SK-N-SH treated with all-trans-retinoic acid at 6 μM for 48 hours (cell line): ENCODE measurements around the gene HCLS1.
"Not testable (repeated sequence)": the region's sequence is repeated elsewhere in the genome, so short reads cannot be mapped to it uniquely, and the experiment has no call there.

Source experiments
- ATAC-seq: fragments of 200-7000 bp; cut with Tn5 transposase; 3 replicates; pipeline ENCODE4 v1.9.1; 2020; ENCODE audit warnings: mild to moderate bottlenecking, moderate library complexity
- ARNTL ChIP-seq: fragments of 450-650 bp; formaldehyde crosslinking; IDR thresholded peaks from 2 replicates; pipeline ENCODE4 v1.5.0; 2020; ENCODE audit warnings: low read depth, mild to moderate bottlenecking, moderate library complexity, borderline replicate concordance
- BACH2 ChIP-seq: fragments of 250-450 bp; sonication (Bioruptor Pico); IDR thresholded peaks from 2 replicates; pipeline ENCODE4 v1.9.0; 2021; ENCODE audit warnings: mild to moderate bottlenecking, borderline replicate concordance
- CREB5 ChIP-seq: fragments of 250-450 bp; sonication (Bioruptor Pico); IDR thresholded peaks from 2 replicates; pipeline ENCODE4 v1.5.1; 2020; ENCODE audit warnings: low read depth, mild to moderate bottlenecking, moderate library complexity
- CSDC2 ChIP-seq: fragments of 250-450 bp; sonication (Bioruptor Pico); IDR thresholded peaks from 2 replicates; pipeline ENCODE4 v1.5.0; 2020; ENCODE audit warnings: mild to moderate bottlenecking, moderate library complexity
- CSRNP3 ChIP-seq: fragments of 250-450 bp; sonication (Bioruptor Pico); IDR thresholded peaks from 2 replicates; pipeline ENCODE4 v1.5.1; 2021; ENCODE audit warnings: mild to moderate bottlenecking, moderate library complexity
- GLIS3 ChIP-seq: fragments of 250-450 bp; sonication (Bioruptor Pico); IDR thresholded peaks from 2 replicates; pipeline ENCODE4 v1.5.0; 2020; ENCODE audit warnings: mild to moderate bottlenecking, moderate library complexity
- ISL1 ChIP-seq: fragments of 250-450 bp; sonication (Bioruptor Pico); IDR thresholded peaks from 2 replicates; pipeline ENCODE4 v2.1.2; 2022; ENCODE audit warnings: mild to moderate bottlenecking, moderate library complexity
- PATZ1 ChIP-seq: fragments of 250-450 bp; sonication (Bioruptor Pico); IDR thresholded peaks from 2 replicates; pipeline ENCODE4 v1.8.0; 2020; ENCODE audit warnings: mild to moderate bottlenecking, moderate library complexity, borderline replicate concordance
- POU6F1 ChIP-seq: fragments of 250-450 bp; sonication (Bioruptor Pico); IDR thresholded peaks from 2 replicates; pipeline ENCODE4 v1.8.0; 2021; ENCODE audit warnings: low read depth, mild to moderate bottlenecking, moderate library complexity, borderline replicate concordance
- RARB ChIP-seq: fragments of 250-450 bp; sonication (Bioruptor Pico); IDR thresholded peaks from 2 replicates; pipeline ENCODE4 v1.8.0; 2021; ENCODE audit warnings: mild to moderate bottlenecking, moderate library complexity
- SNAI2 ChIP-seq: fragments of 250-450 bp; sonication (Bioruptor Pico); IDR thresholded peaks from 2 replicates; pipeline ENCODE4 v1.5.0; 2020; ENCODE audit warnings: mild to moderate bottlenecking, moderate library complexity
- TCF4 ChIP-seq: fragments of 250-450 bp; sonication (Bioruptor Pico); IDR thresholded peaks from 2 replicates; pipeline ENCODE4 v1.8.0; 2021; ENCODE audit warnings: mild to moderate bottlenecking, moderate library complexity, borderline replicate concordance
- TOX ChIP-seq: fragments of 250-450 bp; sonication (Bioruptor Pico); IDR thresholded peaks from 2 replicates; pipeline ENCODE4 v1.8.0; 2021; ENCODE audit warnings: mild to moderate bottlenecking, moderate library complexity, borderline replicate concordance
- ZC3H10 ChIP-seq: fragments of 250-450 bp; sonication (Bioruptor Pico); IDR thresholded peaks from 2 replicates; pipeline ENCODE4 v1.5.1; 2021; ENCODE audit warnings: mild to moderate bottlenecking, moderate library complexity
- ZFP3 ChIP-seq: fragments of 250-450 bp; sonication (Bioruptor Pico); IDR thresholded peaks from 2 replicates; pipeline ENCODE4 v1.5.0; 2020; ENCODE audit warnings: mild to moderate bottlenecking, moderate library complexity
- ZFP30 ChIP-seq: fragments of 450-650 bp; formaldehyde crosslinking; IDR thresholded peaks from 2 replicates; pipeline ENCODE4 v1.5.0; 2022; ENCODE audit warnings: mild to moderate bottlenecking, moderate library complexity
- ZNF565 ChIP-seq: fragments of 450-650 bp; formaldehyde crosslinking; conservative IDR thresholded peaks from 2 replicates; pipeline ENCODE4 v1.5.0; 2020; ENCODE audit warnings: low read depth, mild to moderate bottlenecking, moderate library complexity
- ZNF70 ChIP-seq: fragments of 450-650 bp; formaldehyde crosslinking; IDR thresholded peaks from 2 replicates; pipeline ENCODE4 v1.5.0; 2020; ENCODE audit warnings: mild to moderate bottlenecking, moderate library complexity
- ZNF8 ChIP-seq: fragments of 450-650 bp; formaldehyde crosslinking; IDR thresholded peaks from 2 replicates; pipeline ENCODE4 v1.5.0; 2020; ENCODE audit warnings: mild to moderate bottlenecking, moderate library complexity

HCLS1 gene

GRCh38 chr3:121595765-121596406 is 64.8 kb downstream of the HCLS1 start:
- TF ChIP-seq SNAI2 (no peak), ZNF565 (CRISPR knock-in tag) (no peak), ZFP3 (CRISPR knock-in tag) (no peak), GLIS3 (CRISPR knock-in tag) (no peak), TCF4 (CRISPR knock-in tag) (no peak), RARB (CRISPR knock-in tag) (no peak), CSRNP3 (CRISPR knock-in tag) (no peak), PATZ1 (CRISPR knock-in tag) (no peak), CSDC2 (CRISPR knock-in tag) (no peak), ISL1 (no peak)
- TF ChIP-seq, all 23 proteins: peak for 0
- ATAC-seq = no peak

GRCh38 chr3:121594850-121595249 is 65.9 kb downstream of the HCLS1 start:
- no peak for TF ChIP-seq ARNTL (CRISPR knock-in tag)
- TF ChIP-seq TOX (CRISPR knock-in tag) = no peak
- no peak for TF ChIP-seq POU6F1 (CRISPR knock-in tag)
- no peak for TF ChIP-seq GLIS3 (CRISPR knock-in tag)
- no peak for TF ChIP-seq CSRNP3 (CRISPR knock-in tag)
- TF ChIP-seq ZNF70 (CRISPR knock-in tag) = no peak
- no peak for TF ChIP-seq ISL1
- TF ChIP-seq CREB5 = no peak
- TF ChIP-seq RARB (CRISPR knock-in tag) = no peak
- no peak for ATAC-seq

- not testable (repeated sequence) for ATAC-seq
These were observed 66.9 kb downstream of the HCLS1 start for GRCh38 chr3:121593806-121594205.

GRCh38 chr3:121592856-121593702 is 67.6 kb downstream of the HCLS1 start, which contains the start of gene FBXO40:
Gene FBXO40 (plus strand): TSS chr3:121593379. CDS start chr3:121620576, 27,197 bp downstream.
- no peak for ATAC-seq
- TF ChIP-seq CREB5 (no peak), TOX (CRISPR knock-in tag) (no peak), ZNF8 (CRISPR knock-in tag) (no peak), CSRNP3 (CRISPR knock-in tag) (no peak), BACH2 (no peak), CSDC2 (CRISPR knock-in tag) (no peak), ZFP3 (CRISPR knock-in tag) (no peak), ZFP30 (CRISPR knock-in tag) (no peak), ZC3H10 (CRISPR knock-in tag) (no peak), ZNF70 (CRISPR knock-in tag) (no peak), POU6F1 (CRISPR knock-in tag) (no peak)
